ENCODE results near the gene TGM1. TPM values are rescaled to one million over a fixed set of nuclear protein-coding genes. Genes with fewer than 3 reads are reported as not detected.
A peak's percentile ranks its signal among the peaks of the same experiment; 100 is the strongest.
"Not testable (repeated sequence)": the region's sequence is repeated elsewhere in the genome, so short reads cannot be mapped to it uniquely, and the experiment has no call there.

Gene TGM1
- total and polyA plus RNA-seq, 2 donors, result 0.65 to 1.2 TPM

GRCh38 chr14:24215495-24216344 is 47.3 kb downstream of the TGM1 start, which contains the start of gene MDP1:
Gene MDP1, minus strand, starts transcription at chr14:24216066. Its CDS starts 111 bp downstream, at chr14:24215955.
- Histone ChIP-seq H3K27ac (ENCODE audit: low read depth) (peak within 1 kb of the TSS; percentile 87), H3K36me3 (ENCODE audit: insufficient read depth) (no peaks in the 10 kb centered on the region), H3K4me3 (ENCODE audit: low read depth, low read length) (peak within 1 kb of the TSS; percentile 70), H3K4me1 (ENCODE audit: insufficient read depth) (no peaks in the 10 kb centered on the region)
- WGBS, result under 1% methylated on average over 40 of the region's 40 CpGs
- peak; percentile 56 for DNase-seq (ENCODE audit: extremely low spot score)

GRCh38 chr14:24213866-24214662 is 48.9 kb downstream of the TGM1 start:
- peak overlapping the region; percentile 42 for H3K27ac ChIP-seq (ENCODE audit: low read depth)
- no peak for DNase-seq (ENCODE audit: extremely low spot score)
- no peaks in the 10 kb centered on the region for H3K4me1 ChIP-seq (ENCODE audit: insufficient read depth)
- no peaks in the 10 kb centered on the region for H3K36me3 ChIP-seq (ENCODE audit: insufficient read depth)
- 90% methylated on average over 7 of the region's 7 CpGs for WGBS
- no peak overlapping the region for H3K4me3 ChIP-seq (ENCODE audit: low read depth, low read length)

- under 1% methylated on average over 53 of the region's 53 CpGs for WGBS
- peak within 1 kb of the TSS; percentile 97 for H3K27ac ChIP-seq (ENCODE audit: low read depth)
- DNase-seq (ENCODE audit: extremely low spot score), result peak; percentile 95
- H3K36me3 ChIP-seq (ENCODE audit: insufficient read depth), result no peaks in the 10 kb centered on the region
- H3K4me3 ChIP-seq (ENCODE audit: low read depth, low read length), result peak within 1 kb of the TSS; percentile 62
- H3K4me1 ChIP-seq (ENCODE audit: insufficient read depth), result no peaks in the 10 kb centered on the region
Measured at GRCh38 chr14:24212924-24213865, 49.8 kb downstream of the TGM1 start, which contains the start of gene CHMP4A. Gene CHMP4A, minus strand, starts transcription at chr14:24213488. Its CDS starts 49 bp downstream, at chr14:24213439.

- DNase-seq (ENCODE audit: extremely low spot score), result no peak
- no peaks in the 10 kb centered on the region for H3K36me3 ChIP-seq (ENCODE audit: insufficient read depth)
- H3K4me3 ChIP-seq (ENCODE audit: low read depth, low read length), result no peak overlapping the region
Measured at GRCh38 chr14:24211311-24211710, 51.7 kb downstream of the TGM1 start.

GRCh38 chr14:24207625-24208024 is 55.4 kb downstream of the TGM1 start:
- Histone ChIP-seq H3K36me3 (ENCODE audit: insufficient read depth) (no peaks in the 10 kb centered on the region), H3K4me3 (ENCODE audit: low read depth, low read length) (no peak overlapping the region), H3K4me1 (ENCODE audit: insufficient read depth) (no peaks in the 10 kb centered on the region), H3K27ac (ENCODE audit: low read depth) (no peak overlapping the region)
- no peak for DNase-seq (ENCODE audit: extremely low spot score)
- over 99% methylated on average over 2 of the region's 2 CpGs for WGBS

More at GRCh38 chr14:24211311-24211710, 51.7 kb downstream of the TGM1 start:
- 93% methylated on average over 6 of the region's 6 CpGs for WGBS
- Histone ChIP-seq H3K27ac (ENCODE audit: low read depth) (no peak overlapping the region), H3K4me1 (ENCODE audit: insufficient read depth) (no peaks in the 10 kb centered on the region)

GRCh38 chr14:24207104-24207551 is 55.8 kb downstream of the TGM1 start:
- no peaks in the 10 kb centered on the region for H3K36me3 ChIP-seq (ENCODE audit: insufficient read depth)
- 95% methylated on average over 5 of the region's 5 CpGs for WGBS
- H3K4me1 ChIP-seq (ENCODE audit: insufficient read depth), result no peaks in the 10 kb centered on the region
- H3K4me3 ChIP-seq (ENCODE audit: low read depth, low read length), result no peak overlapping the region
- H3K27ac ChIP-seq (ENCODE audit: low read depth), result no peak overlapping the region
- DNase-seq (ENCODE audit: extremely low spot score), result no peak

- DNase-seq (ENCODE audit: extremely low spot score), result no peak
- Histone ChIP-seq H3K4me3 (ENCODE audit: low read depth, low read length) (no peak overlapping the region), H3K4me1 (ENCODE audit: insufficient read depth) (no peaks in the 10 kb centered on the region), H3K27ac (ENCODE audit: low read depth) (no peak overlapping the region), H3K36me3 (ENCODE audit: insufficient read depth) (peaks cover under 1% of the 10 kb centered on the region)
- WGBS, result 97% methylated on average over 11 of the region's 11 CpGs
Measured at GRCh38 chr14:24206260-24207103, 56.5 kb downstream of the TGM1 start.

GRCh38 chr14:24204163-24205146 is 58.5 kb downstream of the TGM1 start:
- WGBS, result 90% methylated on average over 7 of the region's 7 CpGs
- no peaks in the 10 kb centered on the region for H3K4me1 ChIP-seq (ENCODE audit: insufficient read depth)
- H3K36me3 ChIP-seq (ENCODE audit: insufficient read depth), result peaks cover 2% of the 10 kb centered on the region
- DNase-seq (ENCODE audit: extremely low spot score), result no peak
- no peak overlapping the region for H3K4me3 ChIP-seq (ENCODE audit: low read depth, low read length)
- no peak overlapping the region for H3K27ac ChIP-seq (ENCODE audit: low read depth)

- H3K4me3 ChIP-seq (ENCODE audit: low read depth, low read length); H3K27ac ChIP-seq (ENCODE audit: low read depth); H3K36me3 ChIP-seq (ENCODE audit: insufficient read depth); H3K4me1 ChIP-seq (ENCODE audit: insufficient read depth); DNase-seq (ENCODE audit: extremely low spot score): not testable (repeated sequence)
- 97% methylated on average over 16 of the region's 16 CpGs for WGBS
Measured at GRCh38 chr14:24203249-24203886, 59.6 kb downstream of the TGM1 start.

GRCh38 chr14:24202538-24202937 is 60.4 kb downstream of the TGM1 start:
- H3K4me3 ChIP-seq (ENCODE audit: low read depth, low read length); H3K4me1 ChIP-seq (ENCODE audit: insufficient read depth); H3K27ac ChIP-seq (ENCODE audit: low read depth); DNase-seq (ENCODE audit: extremely low spot score); H3K36me3 ChIP-seq (ENCODE audit: insufficient read depth): not testable (repeated sequence)
- 81% methylated on average over 8 of the region's 8 CpGs for WGBS

All from urinary bladder (tissue), 4 donors.